MV-4-11 (cell line): ENCODE data around the gene ARHGEF37.
"Not testable (repeated sequence)": the region's sequence is repeated elsewhere in the genome, so short reads cannot be mapped to it uniquely, and the experiment has no call there.

Source experiments
- DNase-seq: peaks from one replicate; lab custom pipeline; 2025; lab: John Stamatoyannopoulos, UW

Gene ARHGEF37

GRCh38 chr5:149648464-149649393 lies 67.4 kb downstream of the ARHGEF37 start:
- peak; percentile 7 for DNase-seq

- DNase-seq = not testable (repeated sequence)
Measured at GRCh38 chr5:149649730-149650129, 68.4 kb downstream of the ARHGEF37 start.

GRCh38 chr5:149651686-149652085 lies 70.4 kb downstream of the ARHGEF37 start:
- peak; percentile 13 for DNase-seq

GRCh38 chr5:149652697-149653096 lies 71.4 kb downstream of the ARHGEF37 start:
- no peak for DNase-seq

GRCh38 chr5:149654231-149654630 lies 72.9 kb downstream of the ARHGEF37 start:
- no peak for DNase-seq

GRCh38 chr5:149654883-149655505 lies 73.7 kb downstream of the ARHGEF37 start:
- no peak for DNase-seq

- peak; percentile 30 for DNase-seq
Measured at GRCh38 chr5:149656576-149657182, 75.4 kb downstream of the ARHGEF37 start.

GRCh38 chr5:149657324-149657723 lies 76.0 kb downstream of the ARHGEF37 start:
- DNase-seq = no peak

GRCh38 chr5:149658299-149658698 lies 77.0 kb downstream of the ARHGEF37 start:
- no peak for DNase-seq

GRCh38 chr5:149664083-149664482 lies 82.8 kb downstream of the ARHGEF37 start:
- no peak for DNase-seq

GRCh38 chr5:149664666-149665415 lies 83.5 kb downstream of the ARHGEF37 start:
- no peak for DNase-seq

GRCh38 chr5:149665416-149666175 lies 84.3 kb downstream of the ARHGEF37 start:
- peak; percentile 22 for DNase-seq

GRCh38 chr5:149666212-149666852 lies 85.0 kb downstream of the ARHGEF37 start:
- DNase-seq = peak; percentile 92

GRCh38 chr5:149667084-149667828 lies 86.0 kb downstream of the ARHGEF37 start:
- peak; percentile 57 for DNase-seq

- peak; percentile 73 for DNase-seq
Measured at GRCh38 chr5:149667829-149668330, 86.6 kb downstream of the ARHGEF37 start.

GRCh38 chr5:149669273-149669672 lies 88.0 kb downstream of the ARHGEF37 start:
- DNase-seq = not testable (repeated sequence)

GRCh38 chr5:149671544-149671943 lies 90.2 kb downstream of the ARHGEF37 start:
- DNase-seq = no peak

- DNase-seq = no peak
Measured at GRCh38 chr5:149672701-149673476, 91.6 kb downstream of the ARHGEF37 start.

- no peak for DNase-seq
Measured at GRCh38 chr5:149674686-149675085, 93.4 kb downstream of the ARHGEF37 start.
